ENCODE measurements around the gene TMEM132D.

The TMEM132D gene

DNA sequence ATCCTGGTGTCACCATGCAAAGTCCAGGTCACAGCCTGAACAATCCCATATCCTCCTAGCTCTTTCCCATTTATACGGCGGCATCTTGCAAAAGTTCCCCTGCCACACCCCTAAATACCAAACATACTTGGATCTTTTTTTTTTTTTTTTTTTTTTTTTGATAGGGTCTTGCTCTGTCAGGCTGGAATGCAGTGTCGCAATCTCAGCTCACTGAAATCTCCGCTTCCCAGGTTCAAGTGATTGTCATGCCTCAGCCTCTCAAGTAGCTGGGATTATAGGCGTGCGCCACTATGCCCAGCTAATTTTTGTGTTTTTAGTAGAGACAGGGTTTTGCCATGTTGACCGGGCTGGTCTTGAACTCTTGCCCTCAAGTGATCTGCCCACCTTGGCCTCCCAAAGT, 599.3 kb downstream of the TMEM132D start:
- no peak overlapping the region for H3K27ac ChIP-seq (ENCODE audit: extremely low read depth, low read depth, low read length)
- no peak overlapping the region for H3K4me3 ChIP-seq (ENCODE audit: low read depth, low read length)
- H3K9me3 ChIP-seq (ENCODE audit: control insufficient read depth, insufficient read depth, low read depth, low read length), result no peaks in the 10 kb centered on the region
- H3K4me1 ChIP-seq (ENCODE audit: control insufficient read depth, insufficient read depth, low read length), result no peaks in the 10 kb centered on the region
- CTCF ChIA-PET, result no interaction called here
- POLR2A ChIA-PET, result no interaction called here
- TF ChIP-seq TSHZ1 (tag by site-specific recombination; IDR thresholded peaks at IDR 0.05; ENCODE audit: borderline replicate concordance) (no peak), ZNF335 (tag by site-specific recombination; conservative IDR thresholded peaks at IDR 0.05) (no peak), ZNF664 (tag by site-specific recombination; IDR thresholded peaks at IDR 0.05) (no peak)
- H3K36me3 ChIP-seq (ENCODE audit: control insufficient read depth in 2 of 2, insufficient read depth in 1 of 2, low read length in 2 of 2), result no peaks in the 10 kb centered on the region

GRCh38 chr12:129300011-129300410, 603.8 kb downstream of the TMEM132D start:
- no peak for TF ChIP-seq ZNF211 (tag by site-specific recombination; IDR thresholded peaks at IDR 0.05; ENCODE audit: low read depth)
- TF ChIP-seq BCL11A (tag by site-specific recombination; IDR thresholded peaks at IDR 0.05; ENCODE audit: low read depth), result no peak
- TF ChIP-seq CTCF (tag by site-specific recombination; IDR thresholded peaks at IDR 0.05), result no peak

GRCh38 chr12:129298921-129299320, 604.9 kb downstream of the TMEM132D start:
- ChIA-PET CTCF (no interaction called here), POLR2A (no interaction called here)
- TF ChIP-seq ZNF48 (tag by site-specific recombination; IDR thresholded peaks at IDR 0.05) (no peak), ZBTB20 (tag by site-specific recombination; IDR thresholded peaks at IDR 0.05) (no peak)
- H3K4me3 ChIP-seq (ENCODE audit: low read depth, low read length), result no peak overlapping the region
- H3K4me1 ChIP-seq (ENCODE audit: control insufficient read depth, insufficient read depth, low read length), result no peaks in the 10 kb centered on the region
- no peaks in the 10 kb centered on the region for H3K9me3 ChIP-seq (ENCODE audit: control insufficient read depth, insufficient read depth, low read depth, low read length)
- H3K27ac ChIP-seq (ENCODE audit: extremely low read depth, low read depth, low read length), result no peak overlapping the region
- H3K36me3 ChIP-seq (ENCODE audit: control insufficient read depth in 2 of 2, insufficient read depth in 1 of 2, low read length in 2 of 2), result no peaks in the 10 kb centered on the region

More at GRCh38 chr12:129300011-129300410, 603.8 kb downstream of the TMEM132D start:
- Histone ChIP-seq H3K4me3 (ENCODE audit: low read depth, low read length) (no peak overlapping the region), H3K4me1 (ENCODE audit: control insufficient read depth, insufficient read depth, low read length) (no peaks in the 10 kb centered on the region), H3K36me3 (ENCODE audit: control insufficient read depth in 2 of 2, insufficient read depth in 1 of 2, low read length in 2 of 2) (no peaks in the 10 kb centered on the region), H3K27ac (ENCODE audit: extremely low read depth, low read depth, low read length) (no peak overlapping the region), H3K9me3 (ENCODE audit: control insufficient read depth, insufficient read depth, low read depth, low read length) (no peaks in the 10 kb centered on the region)
- CTCF ChIA-PET, result no interaction called here
- POLR2A ChIA-PET, result no interaction called here

DNA sequence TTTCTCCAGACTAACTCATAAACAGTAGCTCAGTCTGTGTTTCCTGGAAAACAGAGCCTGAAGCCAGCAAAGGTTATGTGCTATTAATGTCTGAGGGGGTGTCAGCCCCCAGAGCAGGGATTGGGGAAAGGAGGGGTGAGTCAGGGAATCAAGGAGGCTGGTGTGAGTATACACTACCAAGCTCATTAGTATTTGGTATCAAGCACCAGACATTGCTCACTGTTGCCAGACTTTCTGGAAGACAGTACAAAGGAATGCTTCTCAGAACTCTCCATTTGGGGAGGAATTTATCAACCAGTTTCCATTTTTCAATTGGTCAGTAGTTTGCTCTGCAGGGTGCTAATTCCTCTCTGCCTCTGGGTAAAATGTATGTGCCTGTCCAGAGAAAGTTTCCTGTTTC, 607.2 kb downstream of the TMEM132D start:
- Histone ChIP-seq H3K9me3 (ENCODE audit: control insufficient read depth, insufficient read depth, low read depth, low read length) (no peaks in the 10 kb centered on the region), H3K4me3 (ENCODE audit: low read depth, low read length) (no peak overlapping the region), H3K27ac (ENCODE audit: extremely low read depth, low read depth, low read length) (no peak overlapping the region), H3K4me1 (ENCODE audit: control insufficient read depth, insufficient read depth, low read length) (no peaks in the 10 kb centered on the region), H3K36me3 (ENCODE audit: control insufficient read depth in 2 of 2, insufficient read depth in 1 of 2, low read length in 2 of 2) (no peaks in the 10 kb centered on the region)
- ChIA-PET CTCF (no interaction called here), POLR2A (no interaction called here)
- TF ChIP-seq ZNF132 (tag by site-specific recombination; IDR thresholded peaks at IDR 0.05; ENCODE audit: borderline replicate concordance) (no peak), ZNF335 (tag by site-specific recombination; conservative IDR thresholded peaks at IDR 0.05) (no peak), SP7 (tag by site-specific recombination; IDR thresholded peaks at IDR 0.05) (no peak), ZNF830 (tag by site-specific recombination; IDR thresholded peaks at IDR 0.05; ENCODE audit: low read depth) (no peak), PRDM10 (tag by site-specific recombination; IDR thresholded peaks at IDR 0.05) (no peak), ZBTB20 (tag by site-specific recombination; IDR thresholded peaks at IDR 0.05) (no peak), ZNF76 (tag by site-specific recombination; IDR thresholded peaks at IDR 0.05; ENCODE audit: borderline replicate concordance, low read depth) (no peak), RBAK (tag by site-specific recombination; IDR thresholded peaks at IDR 0.05) (no peak), ZNF146 (tag by site-specific recombination; IDR thresholded peaks at IDR 0.05) (no peak)
- TF ChIP-seq, protein P1, sequence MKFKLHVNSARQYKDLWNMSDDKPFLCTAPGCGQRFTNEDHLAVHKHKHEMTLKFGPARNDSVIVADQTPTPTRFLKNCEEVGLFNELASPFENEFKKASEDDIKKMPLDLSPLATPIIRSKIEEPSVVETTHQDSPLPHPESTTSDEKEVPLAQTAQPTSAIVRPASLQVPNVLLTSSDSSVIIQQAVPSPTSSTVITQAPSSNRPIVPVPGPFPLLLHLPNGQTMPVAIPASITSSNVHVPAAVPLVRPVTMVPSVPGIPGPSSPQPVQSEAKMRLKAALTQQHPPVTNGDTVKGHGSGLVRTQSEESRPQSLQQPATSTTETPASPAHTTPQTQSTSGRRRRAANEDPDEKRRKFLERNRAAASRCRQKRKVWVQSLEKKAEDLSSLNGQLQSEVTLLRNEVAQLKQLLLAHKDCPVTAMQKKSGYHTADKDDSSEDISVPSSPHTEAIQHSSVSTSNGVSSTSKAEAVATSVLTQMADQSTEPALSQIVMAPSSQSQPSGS (tag by site-specific recombination; IDR thresholded peaks at IDR 0.05; ENCODE audit: low read depth), result no peak

All from HEK293 (cell line).